HG02610 (cell line): ENCODE data around the gene TAS2R14.

Source experiments
- ATAC-seq: cut with Tn5 transposase; IDR thresholded peaks from one replicate; pipeline ENCODE4 v1.9.1; 2021; ENCODE audit warnings: mild to moderate bottlenecking, moderate library complexity; ENCODE audit not compliant: unreplicated experiment

The TAS2R14 gene, protein sequence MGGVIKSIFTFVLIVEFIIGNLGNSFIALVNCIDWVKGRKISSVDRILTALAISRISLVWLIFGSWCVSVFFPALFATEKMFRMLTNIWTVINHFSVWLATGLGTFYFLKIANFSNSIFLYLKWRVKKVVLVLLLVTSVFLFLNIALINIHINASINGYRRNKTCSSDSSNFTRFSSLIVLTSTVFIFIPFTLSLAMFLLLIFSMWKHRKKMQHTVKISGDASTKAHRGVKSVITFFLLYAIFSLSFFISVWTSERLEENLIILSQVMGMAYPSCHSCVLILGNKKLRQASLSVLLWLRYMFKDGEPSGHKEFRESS

DNA sequence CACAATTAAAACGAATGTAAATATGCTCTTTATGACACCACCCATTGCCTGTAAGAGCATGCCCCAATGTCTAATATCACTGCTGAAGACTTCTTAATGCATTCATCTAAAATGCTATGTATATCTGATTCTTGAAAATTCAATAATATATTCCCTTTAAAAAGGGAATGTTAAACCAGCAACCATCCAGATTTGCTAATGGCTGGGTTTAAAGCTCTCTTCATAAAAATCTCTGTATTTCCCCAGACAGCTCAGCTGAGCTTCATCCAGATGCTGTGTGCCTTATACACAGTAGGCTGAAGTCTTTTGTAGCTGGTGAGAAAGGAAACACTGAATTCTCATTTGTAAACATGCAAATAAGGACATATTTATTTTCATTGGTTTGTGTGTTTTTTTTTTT lies at the start of gene TAS2R14:
TAS2R14 (minus strand) TSS at position 101 of the 400 bp plus-strand sequence; CDS start at position 45, 56 bp downstream.
- ATAC-seq: no peak

- ATAC-seq: no peak
These were observed 47.7 kb upstream of the TAS2R14 start, which contains the start of gene TAS2R50 for GRCh38 chr12:10986812-10987211. TSS of gene TAS2R50 (minus strand) at chr12:10986912. CDS start at chr12:10986860, 52 bp downstream.

DNA sequence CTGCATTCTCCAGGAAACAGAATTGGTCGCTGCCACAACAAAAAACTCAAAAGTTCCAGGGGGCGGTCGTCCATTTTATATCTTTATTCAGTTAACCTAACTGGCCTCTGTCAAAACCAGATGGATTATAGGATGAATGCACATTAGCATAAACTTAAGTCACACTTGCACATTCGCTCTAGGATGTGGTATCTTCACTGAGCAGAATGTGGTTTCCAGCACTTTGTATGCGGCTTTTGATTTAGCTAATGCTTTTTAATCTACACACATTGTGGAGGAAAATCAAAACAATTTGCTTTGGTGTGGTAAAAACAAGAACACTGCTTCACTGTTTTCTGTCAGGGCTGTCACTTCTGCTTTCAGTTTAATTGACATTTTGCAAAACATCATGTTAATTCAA lies 43.2 kb upstream of the TAS2R14 start:
- peak; percentile 80 for ATAC-seq

- ATAC-seq: no peak
These were observed 35.9 kb upstream of the TAS2R14 start for GRCh38 chr12:10974965-10975364.

GRCh38 chr12:10968765-10969456 lies 29.8 kb upstream of the TAS2R14 start:
- no peak for ATAC-seq

- no peak for ATAC-seq
These were observed 28.3 kb upstream of the TAS2R14 start for GRCh38 chr12:10967409-10967808.

- ATAC-seq: no peak
These were observed 27.3 kb upstream of the TAS2R14 start for GRCh38 chr12:10966314-10966713.

- ATAC-seq: no peak
These were observed 26.4 kb upstream of the TAS2R14 start for GRCh38 chr12:10965476-10965875.

GRCh38 chr12:10960211-10960610 lies 21.1 kb upstream of the TAS2R14 start:
- ATAC-seq: no peak

DNA sequence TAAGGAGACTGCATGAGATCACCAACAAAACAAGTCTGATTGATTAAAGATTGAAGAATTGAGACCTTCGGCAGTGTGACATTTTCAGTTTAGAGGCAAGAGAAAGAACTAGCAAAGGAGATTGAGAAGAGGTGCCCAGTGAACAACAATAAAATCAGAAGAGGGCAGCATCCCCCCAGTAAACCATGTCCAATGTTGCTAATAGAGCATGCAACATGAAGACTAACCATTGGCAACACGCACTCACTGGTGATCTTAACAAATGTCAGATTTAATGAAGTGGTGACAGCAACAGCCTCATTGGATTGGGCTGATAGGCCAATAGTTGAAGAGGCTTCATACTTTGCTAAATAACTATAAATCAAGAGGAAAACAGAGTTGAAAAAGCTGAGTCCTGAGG lies 20.7 kb upstream of the TAS2R14 start:
- ATAC-seq: no peak

DNA sequence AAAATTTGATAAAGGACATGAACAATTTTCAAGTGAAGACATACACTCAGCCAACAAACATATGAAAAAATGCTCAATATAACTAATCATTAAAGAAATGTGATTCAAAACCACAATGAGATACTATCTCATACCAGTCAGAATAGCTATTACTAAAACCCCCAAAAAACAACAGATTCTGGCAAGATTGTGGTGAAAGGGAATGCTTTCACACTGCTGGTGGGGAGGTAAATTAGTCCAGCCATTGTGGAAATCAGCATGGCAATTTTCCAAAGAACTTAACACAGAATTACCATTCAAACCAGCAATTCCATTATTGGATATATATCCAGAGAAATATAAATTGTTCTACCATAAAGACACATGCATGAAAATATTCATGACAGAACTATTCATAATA lies 18.7 kb upstream of the TAS2R14 start:
- no peak for ATAC-seq

- no peak for ATAC-seq
These were observed 17.0 kb upstream of the TAS2R14 start for GRCh38 chr12:10956085-10956484.

DNA sequence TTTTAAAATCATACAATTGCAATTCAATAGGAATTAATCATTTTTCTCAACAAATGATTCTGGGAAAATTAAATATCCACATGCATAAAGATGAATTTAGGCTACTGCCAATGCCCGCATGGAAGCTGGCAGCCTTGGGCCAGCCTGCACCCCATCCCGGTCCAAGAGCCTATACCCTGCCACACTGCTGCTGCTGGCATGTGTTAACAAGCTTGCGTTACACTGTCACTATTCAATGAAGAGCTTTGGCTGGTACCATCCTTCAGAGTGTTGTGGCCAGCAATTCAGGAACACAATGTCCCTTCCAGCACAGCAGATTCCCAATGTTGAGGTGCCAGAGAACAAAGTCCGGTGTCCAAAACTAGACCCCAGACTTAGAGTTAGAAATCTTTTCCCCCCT lies 13.6 kb upstream of the TAS2R14 start:
- no peak for ATAC-seq

- ATAC-seq: no peak
These were observed 4.1 kb upstream of the TAS2R14 start for GRCh38 chr12:10943167-10943566.

- ATAC-seq: no peak
These were observed 3.0 kb upstream of the TAS2R14 start for GRCh38 chr12:10941916-10942607.

- no peak for ATAC-seq
These were observed 2.3 kb upstream of the TAS2R14 start for GRCh38 chr12:10941369-10941768.

GRCh38 chr12:10940389-10940788 lies 1.3 kb upstream of the TAS2R14 start:
- no peak for ATAC-seq

DNA sequence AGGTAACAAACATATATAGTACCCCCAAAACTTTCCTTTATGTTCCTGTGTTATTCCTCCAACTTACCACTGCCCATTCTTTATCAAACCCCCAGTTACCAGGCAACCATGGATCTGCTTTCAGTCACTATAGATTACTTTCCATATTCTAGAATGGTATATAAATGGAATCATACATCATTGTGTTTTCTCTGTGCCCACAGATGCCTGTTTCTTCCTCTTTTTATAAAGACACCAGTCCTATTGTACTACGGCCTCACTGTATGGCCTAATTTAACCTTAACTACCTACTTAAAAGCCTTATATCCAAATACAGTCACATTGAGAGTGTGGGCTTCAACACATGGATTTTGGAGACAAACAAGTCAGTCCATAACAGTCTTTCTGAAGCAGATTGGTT lies 2.6 kb downstream of the TAS2R14 start:
- ATAC-seq: no peak

- no peak for ATAC-seq
These were observed 10.2 kb downstream of the TAS2R14 start, which contains the start of gene PRH2 for GRCh38 chr12:10928746-10929286. TSS of gene PRH2 (plus strand) at chr12:10929236. CDS start at chr12:10929274, 38 bp downstream.

- no peak for ATAC-seq
These were observed 12.8 kb downstream of the TAS2R14 start for GRCh38 chr12:10926269-10926668.

DNA sequence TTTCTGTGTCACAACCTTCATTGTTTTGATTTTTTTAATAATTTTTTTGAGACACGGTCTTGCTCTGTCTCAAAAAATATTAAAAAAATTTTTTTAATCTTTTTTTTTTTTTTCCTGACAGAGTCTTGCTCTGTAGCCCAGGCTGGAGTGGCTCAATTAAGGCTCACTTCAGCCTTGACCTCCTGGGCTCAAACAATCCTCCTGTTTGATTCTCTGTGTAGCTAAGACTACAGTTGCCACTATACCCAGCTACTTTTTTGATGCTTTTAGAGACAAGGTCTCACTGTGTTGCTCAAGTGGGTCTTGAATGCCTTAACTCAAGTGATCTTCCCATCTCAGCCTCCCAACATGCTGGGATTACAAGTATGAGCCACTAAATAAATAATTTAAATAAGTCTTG lies 19.3 kb downstream of the TAS2R14 start:
- ATAC-seq: no peak
